GM10266 (cell line): ENCODE measurements around the gene RPS14.

Experiments
- DNase-seq: peaks from one replicate; pipeline ENCODE4 v3.0.0; 2012; ENCODE audit errors: extremely low spot score
- CTCF ChIP-seq: IDR thresholded peaks from 2 replicates; pipeline ENCODE4 v1.5.1; 2012; ENCODE audit warnings: mild to moderate bottlenecking, low read depth; ENCODE audit not compliant: control insufficient read depth, insufficient read depth; ENCODE audit errors: missing control alignments

The RPS14 gene

GRCh38 chr5:150492621-150493020 is 43.1 kb upstream of the RPS14 start:
- TF ChIP-seq CTCF = no peak
- DNase-seq = no peak

- no peak for TF ChIP-seq CTCF
- DNase-seq = no peak
These were observed 42.3 kb upstream of the RPS14 start for GRCh38 chr5:150491876-150492275.

- TF ChIP-seq CTCF = no peak
- no peak for DNase-seq
These were observed 41.2 kb upstream of the RPS14 start for GRCh38 chr5:150490754-150491153.

GRCh38 chr5:150490296-150490669 is 40.7 kb upstream of the RPS14 start:
- no peak for DNase-seq
- TF ChIP-seq CTCF = no peak

- peak; percentile 82 for DNase-seq
- TF ChIP-seq CTCF = no peak
These were observed 40.1 kb upstream of the RPS14 start for GRCh38 chr5:150489360-150490295.

GRCh38 chr5:150488519-150489359 is 39.2 kb upstream of the RPS14 start:
- no peak for DNase-seq
- TF ChIP-seq CTCF = no peak
